H1 (cell line): Measurements from ENCODE around the gene TMC4. TPM values are rescaled to one million over a fixed set of nuclear protein-coding genes. Genes with fewer than 3 reads are reported as not detected.

Experiments
- ASH2L ChIP-seq: fragments of 200-600, 300-600 bp; sonication (generic); IDR thresholded peaks from one replicate; pipeline ENCODE4 v1.7.1; 2017; ENCODE audit warnings: low read length
- CREB1 ChIP-seq: IDR thresholded peaks from 2 replicates; pipeline ENCODE4 v1.6.1; 2012; ENCODE audit warnings: inconsistent platforms
- EGR1 ChIP-seq: IDR thresholded peaks from 2 replicates; pipeline ENCODE4 v1.6.1; 2011; ENCODE audit warnings: low read depth, low read length, borderline replicate concordance
- KDM1A ChIP-seq: fragments of 200-600, 300-600 bp; sonication (generic); IDR thresholded peaks from 2 replicates; pipeline ENCODE4 v1.7.1; 2016; ENCODE audit warnings: mild to moderate bottlenecking, low read length, borderline replicate concordance
- PHF8 ChIP-seq: fragments of 200-600 bp; sonication (generic); conservative IDR thresholded peaks from 2 replicates; pipeline ENCODE4 v1.7.1; 2012; ENCODE audit warnings: low read depth, mild to moderate bottlenecking, inconsistent platforms, low read length, moderate library complexity
- POLR2AphosphoS5 ChIP-seq: IDR thresholded peaks from 2 replicates; pipeline ENCODE4 v1.6.1; 2011; ENCODE audit warnings: low read depth, low read length
- SIN3A ChIP-seq, 2 experiments: IDR thresholded peaks in 1 of 2; conservative IDR thresholded peaks in 1 of 2; 2 replicates each; pipeline ENCODE4 v1.6.1; 2011 to 2012; ENCODE audit warnings: low read length in 2 of 2, improper control_type of control experiment in 1 of 2, low read depth in 1 of 2, mild to moderate bottlenecking in 1 of 2
- SP1 ChIP-seq: IDR thresholded peaks from 2 replicates; pipeline ENCODE4 v1.6.1; 2011; ENCODE audit warnings: low read depth, low read length
- SP2 ChIP-seq: IDR thresholded peaks from 2 replicates; pipeline ENCODE4 v1.6.1; 2012; ENCODE audit warnings: mild to moderate bottlenecking, low read length, inconsistent platforms
- TCF12 ChIP-seq: IDR thresholded peaks from 2 replicates; pipeline ENCODE4 v1.6.1; 2011; ENCODE audit warnings: low read depth, mild to moderate bottlenecking, low read length
- YY1 ChIP-seq: IDR thresholded peaks from 2 replicates; pipeline ENCODE4 v1.6.1; 2011; ENCODE audit warnings: low read depth, mild to moderate bottlenecking, low read length
- polyA plus RNA-seq, 7 experiments: library from polyadenylated mRNA; depleted of rRNA in 3 of 7; stranded (reverse) in 5 of 7; unstranded in 2 of 7; fragments of >200 nt in 5 of 7; fragments of 200-250 nt in 2 of 7; gene quantifications; 1 replicate in 5 of 7; 2 replicates in 1 of 7; 4 replicates in 1 of 7; pipeline versions ENCODE4 v1.2.1 to v1.2.3, GENCODE V29; 2011 to 2013; ENCODE audit warnings: missing spikeins in 2 of 7, mixed read lengths in 2 of 7
- total RNA-seq: library from RNA; stranded (reverse); fragmentation: NEBNext Ultra II Directional; extraction: Animal tissue kit (Norgen Biotek cat#: 25700); gene quantifications from 2 replicates; pipeline ENCODE4 v1.2.1, GENCODE V29; 2021
- TF ChIP-seq, protein P1 (sequence below), 3 experiments: IDR thresholded peaks; 1 replicate in 2 of 3; 2 replicates in 1 of 3; pipeline versions ENCODE4 v1.5.1 to v1.6.1; 2011; ENCODE audit warnings: low read length in 3 of 3, mild to moderate bottlenecking in 3 of 3, inconsistent platforms in 2 of 3, low read depth in 1 of 3, moderate library complexity in 1 of 3; ENCODE audit not compliant: insufficient read depth in 1 of 3; ENCODE audit errors: control extremely low read depth in 1 of 3
- TF ChIP-seq, protein P2 (sequence below): IDR thresholded peaks from 2 replicates; pipeline ENCODE4 v1.6.1; 2012; ENCODE audit warnings: inconsistent platforms
- TF ChIP-seq, protein P3 (sequence below): IDR thresholded peaks from 2 replicates; pipeline ENCODE4 v1.6.1; 2011; ENCODE audit warnings: low read depth, mild to moderate bottlenecking, low read length; ENCODE audit not compliant: insufficient read depth
- TF ChIP-seq, protein P4 (sequence below): IDR thresholded peaks from 2 replicates; pipeline ENCODE4 v1.6.1; 2012; ENCODE audit warnings: inconsistent platforms

The TMC4 gene
- total and polyA plus RNA-seq, 2 of the 8 experiments (the other 6 are each of a cell fraction or from before 2014, with no cell fraction given), result 5.5 to 6.3 TPM

DNA sequence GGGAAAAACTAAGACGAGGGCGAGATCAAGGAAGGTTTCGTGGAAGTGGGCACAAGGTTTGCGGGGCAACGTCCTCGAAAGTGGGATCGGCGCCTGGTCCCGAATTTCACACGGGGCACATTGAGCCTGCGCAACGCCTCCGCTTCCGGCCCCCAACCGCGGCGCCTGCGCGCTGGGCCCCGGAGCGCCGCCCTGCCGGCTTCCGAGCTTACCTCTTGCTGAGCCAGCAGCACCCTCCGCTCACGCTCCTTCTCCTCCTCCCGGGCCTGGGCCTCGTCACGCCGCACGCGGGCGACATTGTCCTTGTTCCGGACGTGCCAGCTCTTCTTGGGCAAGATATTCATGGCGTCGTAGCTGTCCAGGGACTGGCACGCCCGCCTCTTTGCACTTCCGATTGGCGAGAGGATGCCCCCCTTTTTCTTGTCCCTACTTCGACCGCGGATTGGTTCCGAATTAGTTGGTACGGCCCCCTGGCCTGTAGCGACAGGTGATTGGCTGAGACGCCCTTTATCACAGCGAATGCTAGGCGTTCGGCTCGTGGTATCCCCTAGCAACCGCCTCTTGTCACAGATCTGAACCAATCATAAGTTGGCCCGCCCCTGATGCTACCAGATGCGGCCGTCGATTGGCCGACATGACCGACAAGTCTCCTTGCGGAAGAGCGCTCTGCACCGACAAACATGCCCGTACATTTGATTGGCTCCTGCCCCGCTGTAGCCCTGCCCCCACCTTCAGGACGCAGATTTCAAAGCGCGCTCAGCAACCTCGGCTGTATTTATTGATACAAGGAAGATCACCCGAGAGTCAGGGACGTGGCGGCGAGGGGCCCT is 13.4 kb downstream of the TMC4 start, which contains the start of gene LENG1 (continued):
- TF ChIP-seq, protein P1, sequence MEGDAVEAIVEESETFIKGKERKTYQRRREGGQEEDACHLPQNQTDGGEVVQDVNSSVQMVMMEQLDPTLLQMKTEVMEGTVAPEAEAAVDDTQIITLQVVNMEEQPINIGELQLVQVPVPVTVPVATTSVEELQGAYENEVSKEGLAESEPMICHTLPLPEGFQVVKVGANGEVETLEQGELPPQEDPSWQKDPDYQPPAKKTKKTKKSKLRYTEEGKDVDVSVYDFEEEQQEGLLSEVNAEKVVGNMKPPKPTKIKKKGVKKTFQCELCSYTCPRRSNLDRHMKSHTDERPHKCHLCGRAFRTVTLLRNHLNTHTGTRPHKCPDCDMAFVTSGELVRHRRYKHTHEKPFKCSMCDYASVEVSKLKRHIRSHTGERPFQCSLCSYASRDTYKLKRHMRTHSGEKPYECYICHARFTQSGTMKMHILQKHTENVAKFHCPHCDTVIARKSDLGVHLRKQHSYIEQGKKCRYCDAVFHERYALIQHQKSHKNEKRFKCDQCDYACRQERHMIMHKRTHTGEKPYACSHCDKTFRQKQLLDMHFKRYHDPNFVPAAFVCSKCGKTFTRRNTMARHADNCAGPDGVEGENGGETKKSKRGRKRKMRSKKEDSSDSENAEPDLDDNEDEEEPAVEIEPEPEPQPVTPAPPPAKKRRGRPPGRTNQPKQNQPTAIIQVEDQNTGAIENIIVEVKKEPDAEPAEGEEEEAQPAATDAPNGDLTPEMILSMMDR (IDR thresholded peaks at IDR 0.05; ENCODE audit: control extremely low read depth in 1 of 3, insufficient read depth in 1 of 3, low read depth in 1 of 3, low read length in 3 of 3), result peak in 2 of 3 experiments; percentile 25 to 31; a peak in 3 of 4 replicates
- TF ChIP-seq ASH2L, result peak; percentile 41
- no peak for TF ChIP-seq KDM1A
- peak; percentile 82 for TF ChIP-seq PHF8
- peak; percentile 40 to 77; a peak in 1 of 4 replicates for TF ChIP-seq SIN3A (conservative IDR thresholded peaks at IDR 0.05 in 1 of 2, IDR thresholded peaks at IDR 0.05 in 1 of 2; ENCODE audit: low read depth in 1 of 2, low read length in 2 of 2)
- TF ChIP-seq, protein P2, sequence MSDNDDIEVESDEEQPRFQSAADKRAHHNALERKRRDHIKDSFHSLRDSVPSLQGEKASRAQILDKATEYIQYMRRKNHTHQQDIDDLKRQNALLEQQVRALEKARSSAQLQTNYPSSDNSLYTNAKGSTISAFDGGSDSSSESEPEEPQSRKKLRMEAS, result peak; percentile 13; the same call in 1 of the 2 replicates
- peak; percentile 30 for TF ChIP-seq POLR2AphosphoS5
- TF ChIP-seq SP1, result peak; percentile 99
- TF ChIP-seq, protein P3, sequence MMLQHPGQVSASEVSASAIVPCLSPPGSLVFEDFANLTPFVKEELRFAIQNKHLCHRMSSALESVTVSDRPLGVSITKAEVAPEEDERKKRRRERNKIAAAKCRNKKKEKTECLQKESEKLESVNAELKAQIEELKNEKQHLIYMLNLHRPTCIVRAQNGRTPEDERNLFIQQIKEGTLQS, result no peak
- peak; percentile 74 for TF ChIP-seq YY1
- TF ChIP-seq, protein P4, sequence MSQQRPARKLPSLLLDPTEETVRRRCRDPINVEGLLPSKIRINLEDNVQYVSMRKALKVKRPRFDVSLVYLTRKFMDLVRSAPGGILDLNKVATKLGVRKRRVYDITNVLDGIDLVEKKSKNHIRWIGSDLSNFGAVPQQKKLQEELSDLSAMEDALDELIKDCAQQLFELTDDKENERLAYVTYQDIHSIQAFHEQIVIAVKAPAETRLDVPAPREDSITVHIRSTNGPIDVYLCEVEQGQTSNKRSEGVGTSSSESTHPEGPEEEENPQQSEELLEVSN, result peak; percentile 83
- TF ChIP-seq TCF12, result no peak
- peak; percentile 89 for TF ChIP-seq EGR1
- TF ChIP-seq SP2, result peak; percentile 85
- TF ChIP-seq CREB1, result peak; percentile 71
